Measurements from ENCODE around the gene CASK.

CASK gene

DNA sequence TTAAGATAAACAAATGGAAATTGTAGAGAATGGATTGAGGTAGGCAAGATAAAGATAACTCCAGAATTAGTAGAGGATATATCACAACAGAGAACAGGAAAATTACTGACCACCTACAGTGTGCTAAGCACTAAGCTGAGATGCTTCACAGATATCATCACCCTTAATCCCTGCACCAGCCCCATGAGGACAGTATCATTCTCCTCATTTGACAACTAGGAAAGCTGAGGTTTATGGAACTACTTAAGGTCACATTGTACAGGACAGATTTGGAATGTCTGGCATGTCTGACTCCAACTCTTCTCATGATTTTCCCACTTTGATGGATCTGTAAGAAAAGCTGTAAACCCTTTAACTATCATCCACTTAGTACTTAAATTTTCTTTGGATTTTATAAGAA is 95.5 kb downstream of the CASK start:
- DNase-seq (ENCODE audit: low spot score): no peak

- DNase-seq (ENCODE audit: low spot score): no peak
Measured at GRCh38 chrX:41825796-41826195, 97.6 kb downstream of the CASK start.

GRCh38 chrX:41824551-41824950 is 98.8 kb downstream of the CASK start:
- DNase-seq (ENCODE audit: low spot score): no peak

- DNase-seq (ENCODE audit: low spot score): peak; percentile 60
Measured at GRCh38 chrX:41823402-41823801, 100.0 kb downstream of the CASK start.

DNA sequence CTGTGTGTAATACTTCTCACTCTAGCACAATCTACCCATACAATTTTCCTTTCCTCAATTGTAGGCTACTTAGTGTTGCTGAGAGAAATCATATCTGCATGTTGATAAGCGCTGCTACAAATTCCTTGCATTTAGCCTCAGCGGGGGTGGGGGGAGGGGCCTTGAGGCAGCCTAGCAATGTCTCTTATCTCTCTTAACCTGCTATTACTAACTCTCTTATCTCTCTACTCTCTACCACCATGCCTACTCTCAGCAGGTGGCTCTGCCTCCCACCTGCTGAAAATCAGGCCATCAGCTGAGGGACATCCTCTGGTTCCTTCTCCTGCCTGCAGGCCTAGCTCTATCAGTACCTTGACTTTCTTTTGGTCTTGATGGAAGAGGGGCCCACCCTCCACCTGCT is 100.5 kb downstream of the CASK start:
- DNase-seq (ENCODE audit: low spot score): no peak

- no peak for DNase-seq (ENCODE audit: low spot score)
Measured at GRCh38 chrX:41808047-41808446, 115.3 kb downstream of the CASK start.

DNA sequence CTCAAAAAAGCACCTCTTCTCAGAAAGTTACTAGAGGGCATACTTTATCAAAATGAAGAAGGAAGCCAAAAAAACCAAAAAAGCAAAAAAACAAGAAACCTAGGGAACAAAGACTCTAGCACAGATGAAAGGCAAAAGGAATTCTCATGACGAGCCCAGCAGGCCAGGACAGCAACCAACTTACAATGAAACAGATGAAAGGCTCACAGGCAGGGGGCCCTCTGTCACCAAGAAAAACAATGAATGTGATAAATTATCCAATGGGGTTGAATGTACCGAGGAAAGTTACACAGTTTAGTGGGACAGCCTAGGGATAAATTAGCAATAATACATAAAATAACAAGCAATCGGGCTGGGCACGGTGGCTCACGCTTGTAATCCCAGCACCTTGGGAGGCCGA is 120.4 kb downstream of the CASK start:
- no peak for DNase-seq (ENCODE audit: low spot score)

DNA sequence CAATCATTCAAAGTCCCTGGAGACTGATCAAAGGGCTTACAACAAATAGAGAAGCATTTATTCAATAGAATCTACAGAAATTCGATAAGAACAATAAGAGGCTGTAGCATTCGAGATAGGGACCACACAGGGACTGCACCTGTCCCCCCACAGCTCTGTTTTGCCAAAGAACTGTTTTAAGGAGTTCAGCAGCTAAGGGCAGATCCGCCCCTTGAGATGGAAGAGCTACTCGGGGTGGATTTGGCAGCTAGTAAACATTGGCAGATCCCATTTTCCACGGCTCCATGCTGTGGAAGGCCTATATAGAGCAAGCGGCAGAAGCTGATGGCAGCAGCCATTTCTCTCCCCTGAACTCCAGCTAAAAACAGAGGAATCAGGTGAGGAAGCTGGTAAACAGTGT is 123.7 kb downstream of the CASK start:
- DNase-seq (ENCODE audit: low spot score): no peak

DNA sequence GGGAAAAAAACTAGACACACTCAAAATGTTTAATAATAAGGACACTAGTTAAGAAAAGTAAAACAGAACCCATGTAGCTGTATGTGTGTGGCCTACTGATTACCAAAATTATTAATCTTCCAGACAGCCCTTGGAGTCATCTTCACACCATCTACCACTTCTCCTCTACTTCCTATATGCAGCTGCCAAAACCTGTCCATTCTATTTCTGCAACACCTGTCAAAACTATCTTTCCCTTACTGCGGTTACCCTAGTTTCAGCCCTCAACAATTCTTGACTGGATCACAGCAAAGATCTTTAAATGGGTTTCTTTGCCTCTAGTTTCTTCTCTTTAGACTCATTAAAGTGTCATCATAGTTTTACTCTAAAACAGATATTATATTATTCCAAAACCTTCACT is 126.8 kb downstream of the CASK start:
- DNase-seq (ENCODE audit: low spot score): no peak

DNA sequence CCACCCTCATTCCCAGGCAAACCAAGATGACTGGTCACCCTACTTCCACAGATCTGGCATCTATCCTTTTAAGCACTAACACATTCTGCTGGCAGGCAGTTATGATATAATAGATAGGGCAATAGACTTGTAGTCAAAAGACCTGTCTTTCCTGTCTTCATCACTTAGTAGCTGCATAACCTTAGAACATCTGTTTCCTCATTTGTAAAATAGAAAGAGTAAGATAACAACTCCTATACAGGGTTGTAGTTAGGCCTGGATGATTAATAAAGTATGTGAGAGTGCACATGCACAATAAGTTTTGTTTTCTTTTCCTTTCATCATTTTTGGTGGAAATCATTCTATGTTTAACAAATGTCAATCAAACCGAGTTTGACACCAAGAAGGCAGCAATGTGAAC is 127.3 kb downstream of the CASK start:
- no peak for DNase-seq (ENCODE audit: low spot score)

DNA sequence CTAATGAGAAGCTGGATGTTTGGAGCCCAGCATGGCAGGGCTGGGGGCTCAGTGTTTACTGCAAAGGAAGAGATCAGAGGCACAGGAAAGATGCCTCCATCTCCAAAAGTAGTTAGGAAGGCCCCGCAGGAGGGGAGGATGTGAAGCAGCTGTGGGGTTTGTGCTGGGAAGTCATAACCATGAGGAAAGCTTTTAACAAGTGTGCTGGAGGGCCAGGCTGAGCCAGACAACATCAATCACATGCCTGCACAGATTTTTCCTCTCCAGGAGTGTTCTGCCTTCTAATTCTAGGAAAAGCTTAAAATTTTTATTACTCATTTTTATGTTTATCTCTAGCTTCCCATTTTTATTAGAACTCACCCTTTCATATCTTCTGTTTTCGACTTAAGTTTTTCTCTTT is 134.0 kb downstream of the CASK start:
- DNase-seq (ENCODE audit: low spot score): no peak

GRCh38 chrX:41785685-41786084 is 137.7 kb downstream of the CASK start:
- DNase-seq (ENCODE audit: low spot score): no peak

DNA sequence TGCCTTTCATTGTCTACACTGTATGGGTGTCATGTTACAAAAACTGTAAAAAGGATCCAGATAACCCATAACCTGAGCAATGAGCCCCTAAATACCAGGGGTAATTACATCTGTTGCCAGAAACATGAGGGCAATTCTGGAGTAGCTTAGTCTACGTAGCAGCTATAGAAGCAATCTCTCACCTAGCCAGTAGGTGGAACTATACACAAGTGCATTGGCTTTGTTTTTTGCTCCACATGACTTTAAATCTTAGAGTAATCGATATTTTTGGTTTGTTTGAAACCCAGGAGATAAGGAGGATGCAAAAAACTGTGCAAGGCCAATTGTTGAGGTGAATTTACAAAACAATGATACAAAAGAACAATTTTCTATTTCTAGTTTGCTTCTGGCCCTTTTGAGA is 141.9 kb downstream of the CASK start:
- DNase-seq (ENCODE audit: low spot score): peak; percentile 47

DNA sequence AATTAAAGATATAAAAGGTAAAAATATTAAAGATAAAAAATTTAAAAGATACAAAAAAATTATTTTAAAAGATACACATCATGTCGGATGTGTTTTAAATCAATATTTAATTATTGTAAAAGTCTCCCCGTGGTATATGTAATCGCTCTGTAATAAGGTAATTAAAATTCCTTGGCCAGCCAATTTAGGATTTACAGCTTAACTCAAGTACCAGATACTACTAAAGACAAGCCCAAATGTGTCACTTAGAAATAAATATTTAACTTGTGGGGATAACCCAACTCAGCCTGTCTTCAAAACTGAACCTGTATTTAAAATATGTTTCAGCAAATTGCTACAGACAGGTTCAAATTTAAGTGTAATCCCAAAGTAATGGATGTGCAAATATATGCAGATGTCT is 143.4 kb downstream of the CASK start:
- DNase-seq (ENCODE audit: low spot score): no peak

DNA sequence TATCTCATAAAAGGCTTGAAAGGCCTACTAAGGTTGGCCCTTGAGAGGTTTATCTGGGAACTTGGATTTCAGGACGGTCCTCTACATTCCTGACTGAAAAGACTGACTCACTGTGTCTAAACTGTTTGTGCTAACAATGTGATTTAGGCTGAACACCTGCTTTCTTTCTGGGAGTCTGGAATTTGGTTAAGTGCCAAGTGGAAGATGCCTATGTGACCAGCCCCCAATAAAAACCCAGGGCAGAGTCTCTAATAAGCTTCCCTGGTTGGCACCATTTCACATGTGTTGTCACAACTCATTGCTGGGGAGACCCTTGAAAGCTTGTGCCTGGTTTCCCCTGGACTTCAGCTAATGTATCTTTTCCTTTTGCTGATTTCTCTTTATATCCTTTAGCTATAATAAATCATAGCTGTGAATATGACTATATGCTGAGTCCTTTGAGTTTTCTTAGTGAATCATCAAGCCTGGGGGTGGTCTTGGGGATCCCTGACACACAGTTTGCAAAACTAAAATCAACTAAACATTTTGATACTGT is 144.3 kb downstream of the CASK start:
- peak; percentile 45 for DNase-seq (ENCODE audit: low spot score)

GRCh38 chrX:41761702-41762101 is 161.7 kb downstream of the CASK start:
- no peak for DNase-seq (ENCODE audit: low spot score)

GRCh38 chrX:41761169-41761568 is 162.2 kb downstream of the CASK start:
- DNase-seq (ENCODE audit: low spot score): no peak

- peak; percentile 2 for DNase-seq (ENCODE audit: low spot score)
Measured at GRCh38 chrX:41759817-41760216, 163.5 kb downstream of the CASK start.

DNA sequence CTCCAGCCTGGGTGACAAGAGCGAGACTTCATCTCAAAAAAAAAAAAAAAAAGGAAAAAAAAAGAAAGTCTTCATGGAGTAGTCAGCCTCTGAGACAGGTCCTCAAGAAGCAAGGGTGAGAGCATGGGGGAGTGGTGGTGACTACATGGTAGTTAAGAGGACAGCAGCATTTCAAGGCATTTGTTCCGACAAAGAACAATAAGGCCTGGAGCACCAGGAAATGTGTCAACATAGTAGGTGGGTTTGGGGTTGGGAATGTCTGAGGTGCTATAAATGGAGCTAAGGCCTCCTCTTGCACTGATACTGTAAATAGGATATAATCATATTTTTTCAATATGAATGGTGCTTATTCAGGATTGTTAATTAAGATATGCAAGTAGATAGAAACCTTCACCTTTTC is 165.0 kb downstream of the CASK start:
- DNase-seq (ENCODE audit: low spot score): no peak

GRCh38 chrX:41750716-41751115 is 172.6 kb downstream of the CASK start:
- no peak for DNase-seq (ENCODE audit: low spot score)

GRCh38 chrX:41739871-41740270 is 183.5 kb downstream of the CASK start:
- DNase-seq (ENCODE audit: low spot score): no peak

DNA sequence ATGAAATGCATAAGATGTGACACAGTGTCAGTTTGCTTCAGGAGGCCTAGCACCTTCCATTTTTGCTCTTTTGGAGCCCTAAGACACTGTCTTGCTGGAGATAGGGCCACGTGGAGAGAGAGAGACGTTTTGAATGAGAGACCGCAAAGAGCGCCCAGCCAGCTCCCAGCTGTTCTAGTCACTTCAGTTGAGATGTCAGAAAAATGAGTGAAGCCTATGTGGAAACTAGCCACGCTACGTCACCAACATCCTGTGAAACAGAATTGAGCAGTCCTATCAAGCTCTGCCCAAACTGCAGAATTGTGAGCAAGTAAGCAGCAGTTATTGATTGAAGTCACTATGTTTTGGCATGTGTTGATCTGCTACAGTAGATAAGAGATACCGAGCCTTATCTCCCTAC is 186.3 kb downstream of the CASK start:
- DNase-seq (ENCODE audit: low spot score): no peak

- DNase-seq (ENCODE audit: low spot score): peak; percentile 24
Measured at GRCh38 chrX:41734530-41734929, 188.8 kb downstream of the CASK start.

DNA sequence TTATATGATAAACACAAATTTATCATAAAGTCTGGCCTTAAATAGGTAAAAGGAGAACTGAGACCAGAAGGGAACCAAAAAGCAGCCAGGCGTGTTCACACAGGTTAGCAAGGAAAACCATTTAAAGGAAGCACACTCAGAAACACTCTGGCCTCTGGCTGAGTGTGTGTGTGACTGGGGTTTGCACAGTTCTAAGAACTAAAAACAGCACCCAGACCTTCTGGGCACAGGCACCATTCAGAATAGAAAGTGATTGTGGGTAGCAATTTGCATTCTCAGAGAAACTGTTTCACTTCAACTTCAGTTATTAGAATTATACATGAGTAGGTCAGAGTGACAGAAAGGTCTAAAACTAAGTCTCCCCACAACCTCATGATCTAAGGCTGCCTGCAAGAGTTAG is 189.4 kb downstream of the CASK start:
- DNase-seq (ENCODE audit: low spot score): no peak

- DNase-seq (ENCODE audit: low spot score): no peak
Measured at GRCh38 chrX:41732260-41732659, 191.1 kb downstream of the CASK start.

Measured in SW480 (cell line).